HEK293T (cell line): ENCODE measurements around the gene TIMM50.
"Not testable (repeated sequence)": the region's sequence is repeated elsewhere in the genome, so short reads cannot be mapped to it uniquely, and the experiment has no call there.

Experiments used
- CTCF ChIA-PET: fragments of 350-600 bp; formaldehyde crosslinking; extraction: SDS; loops from one replicate; lab custom pipeline; 2021; ENCODE audit warnings: antibody characterized with exemption, inconsistent platforms; lab: Yijun Ruan, JAX
- POLR2A ChIA-PET: fragments of 350-600 bp; formaldehyde crosslinking; extraction: SDS; loops from one replicate; lab custom pipeline; 2020; ENCODE audit warnings: antibody characterized with exemption, inconsistent platforms; lab: Yijun Ruan, JAX
- DNase-seq: peaks from one replicate; pipeline ENCODE4 v3.0.0; 2012; ENCODE audit warnings: mixed read lengths; ENCODE audit errors: extremely low spot score
- ARNT ChIP-seq: fragments of 450-650 bp; IDR thresholded peaks from 2 replicates; pipeline ENCODE4 v1.6.1; 2017; ENCODE audit warnings: mild to moderate bottlenecking
- BHLHE40 ChIP-seq: fragments of 450-650 bp; IDR thresholded peaks from 2 replicates; pipeline ENCODE4 v1.6.1; 2016; ENCODE audit warnings: mild to moderate bottlenecking, moderate library complexity, borderline replicate concordance
- CTBP1 ChIP-seq: fragments of 450-650 bp; IDR thresholded peaks from 2 replicates; pipeline ENCODE4 v1.6.1; 2016; ENCODE audit warnings: borderline replicate concordance
- ELF4 ChIP-seq: fragments of 450-650 bp; IDR thresholded peaks from 2 replicates; pipeline ENCODE4 v1.6.1; 2017; ENCODE audit warnings: antibody characterized with exemption
- FOXA1 ChIP-seq: fragments of 450-650 bp; IDR thresholded peaks from 2 replicates; pipeline ENCODE4 v1.6.1; 2016; ENCODE audit warnings: mild to moderate bottlenecking
- FOXK2 ChIP-seq: fragments of 450-650 bp; IDR thresholded peaks from 2 replicates; pipeline ENCODE4 v1.6.1; 2016; ENCODE audit warnings: mild to moderate bottlenecking
- FOXM1 ChIP-seq: fragments of 450-650 bp; IDR thresholded peaks from 2 replicates; pipeline ENCODE4 v1.6.1; 2017; ENCODE audit warnings: mild to moderate bottlenecking, borderline replicate concordance
- HDGF ChIP-seq: fragments of 450-650 bp; IDR thresholded peaks from 2 replicates; pipeline ENCODE4 v1.6.1; 2017; ENCODE audit warnings: antibody characterized with exemption, borderline replicate concordance
- L3MBTL2 ChIP-seq: fragments of 450-650 bp; conservative IDR thresholded peaks from 2 replicates; pipeline ENCODE4 v1.6.1; 2016; ENCODE audit warnings: mild to moderate bottlenecking
- LEF1 ChIP-seq: fragments of 450-650 bp; IDR thresholded peaks from 2 replicates; pipeline ENCODE4 v1.6.1; 2017; ENCODE audit warnings: mild to moderate bottlenecking, borderline replicate concordance
- NFRKB ChIP-seq: fragments of 450-650 bp; IDR thresholded peaks from 2 replicates; pipeline ENCODE4 v1.6.1; 2016; ENCODE audit warnings: mild to moderate bottlenecking, moderate library complexity
- SP1 ChIP-seq: fragments of 450-650 bp; IDR thresholded peaks from 2 replicates; pipeline ENCODE4 v1.6.1; 2017
- SUZ12 ChIP-seq: fragments of 450-650 bp; IDR thresholded peaks from 2 replicates; pipeline ENCODE4 v1.6.1; 2016; ENCODE audit warnings: mild to moderate bottlenecking
- TARDBP ChIP-seq: fragments of 450-650 bp; IDR thresholded peaks from 2 replicates; pipeline ENCODE4 v1.6.1; 2016
- ZNF384 ChIP-seq: fragments of 450-650 bp; IDR thresholded peaks from 2 replicates; pipeline ENCODE4 v1.6.1; 2016
- TF ChIP-seq, protein P1 (sequence below): fragments of 450-650 bp; IDR thresholded peaks from 2 replicates; pipeline ENCODE4 v1.6.1; 2016

The TIMM50 gene

DNA sequence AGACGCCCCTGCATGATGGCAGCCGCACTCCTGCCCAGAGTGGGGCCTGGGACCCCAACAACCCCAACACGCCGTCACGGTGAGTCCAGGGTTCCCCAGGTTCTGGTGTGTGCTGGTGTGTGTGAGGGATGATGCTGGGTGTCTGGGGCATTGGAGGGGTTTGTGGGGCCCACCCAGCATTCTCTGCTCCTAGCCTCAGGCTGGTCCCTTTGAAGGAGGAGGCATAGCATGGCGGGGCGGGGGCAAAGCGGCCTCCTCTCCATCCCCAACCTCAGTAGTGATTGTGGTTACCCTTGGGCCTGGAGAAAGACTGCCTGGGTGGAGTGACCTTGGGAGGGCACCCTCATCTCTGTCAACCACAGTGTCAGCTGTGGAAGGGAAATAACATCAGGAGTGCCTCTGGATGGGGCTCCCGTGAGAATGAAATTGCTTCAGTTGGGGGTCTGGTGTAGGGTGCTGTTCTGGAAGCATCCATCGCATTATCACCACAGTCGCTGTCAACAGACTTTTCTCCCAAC is 7.1 kb upstream of the TIMM50 start:
- TF ChIP-seq ARNT (no peak), HDGF (no peak), TARDBP (no peak), FOXM1 (no peak), NFRKB (no peak), FOXA1 (no peak), ELF4 (no peak), ZNF384 (no peak), SUZ12 (no peak), BHLHE40 (no peak), SP1 (no peak), CTBP1 (no peak), LEF1 (no peak), L3MBTL2 (no peak), FOXK2 (no peak)
- TF ChIP-seq, protein P1, sequence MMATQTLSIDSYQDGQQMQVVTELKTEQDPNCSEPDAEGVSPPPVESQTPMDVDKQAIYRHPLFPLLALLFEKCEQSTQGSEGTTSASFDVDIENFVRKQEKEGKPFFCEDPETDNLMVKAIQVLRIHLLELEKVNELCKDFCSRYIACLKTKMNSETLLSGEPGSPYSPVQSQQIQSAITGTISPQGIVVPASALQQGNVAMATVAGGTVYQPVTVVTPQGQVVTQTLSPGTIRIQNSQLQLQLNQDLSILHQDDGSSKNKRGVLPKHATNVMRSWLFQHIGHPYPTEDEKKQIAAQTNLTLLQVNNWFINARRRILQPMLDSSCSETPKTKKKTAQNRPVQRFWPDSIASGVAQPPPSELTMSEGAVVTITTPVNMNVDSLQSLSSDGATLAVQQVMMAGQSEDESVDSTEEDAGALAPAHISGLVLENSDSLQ, result no peak
- ChIA-PET CTCF (interaction anchor here (0.9 to 1.3 kb wide), 5 partner anchors 8 to 59 kb away, joined by 3 to 9 read pairs (median 4); partner anchors contain the start of gene EID2B), POLR2A (interaction anchor here (1.3 kb wide), 1 partner anchor 59 kb away, joined by 9 read pairs; the partner anchor contains the start of gene EID2B)
- no peak for DNase-seq

DNA sequence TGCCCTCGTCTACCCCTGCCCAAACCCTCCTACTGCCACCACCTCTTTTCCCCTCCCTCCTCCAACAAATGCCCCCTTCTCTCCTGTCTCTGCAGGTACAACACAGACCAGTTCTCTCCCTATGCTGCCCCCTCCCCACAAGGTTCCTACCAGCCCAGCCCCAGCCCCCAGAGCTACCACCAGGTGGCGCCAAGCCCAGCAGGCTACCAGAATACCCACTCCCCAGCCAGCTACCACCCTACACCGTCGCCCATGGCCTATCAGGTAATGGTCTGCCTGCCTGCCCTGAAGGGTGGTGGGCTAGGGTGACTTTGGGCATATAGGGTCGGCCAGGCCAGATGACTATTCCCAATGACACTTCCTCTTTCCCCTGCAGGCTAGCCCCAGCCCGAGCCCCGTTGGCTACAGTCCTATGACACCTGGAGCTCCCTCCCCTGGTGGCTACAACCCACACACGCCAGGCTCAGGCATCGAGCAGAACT is 6.5 kb upstream of the TIMM50 start:
- CTCF ChIA-PET, result interaction anchor here (0.8 to 1.3 kb wide), 9 partner anchors 8 to 60 kb away, joined by 3 to 9 read pairs (median 4); partner anchors contain the start of genes EID2B and SUPT5H
- peak; percentile 82 for DNase-seq
- TF ChIP-seq HDGF (0 out of 2 replicates have a peak, but pooled peaks have one; percentile 62), ZNF384 (no peak)
- POLR2A ChIA-PET, result interaction anchor here (0.6 to 2.0 kb wide), 4 partner anchors 39 to 592 kb away, joined by 3 to 12 read pairs (median 6); partner anchors contain the start of genes EID2B and RPS16

DNA sequence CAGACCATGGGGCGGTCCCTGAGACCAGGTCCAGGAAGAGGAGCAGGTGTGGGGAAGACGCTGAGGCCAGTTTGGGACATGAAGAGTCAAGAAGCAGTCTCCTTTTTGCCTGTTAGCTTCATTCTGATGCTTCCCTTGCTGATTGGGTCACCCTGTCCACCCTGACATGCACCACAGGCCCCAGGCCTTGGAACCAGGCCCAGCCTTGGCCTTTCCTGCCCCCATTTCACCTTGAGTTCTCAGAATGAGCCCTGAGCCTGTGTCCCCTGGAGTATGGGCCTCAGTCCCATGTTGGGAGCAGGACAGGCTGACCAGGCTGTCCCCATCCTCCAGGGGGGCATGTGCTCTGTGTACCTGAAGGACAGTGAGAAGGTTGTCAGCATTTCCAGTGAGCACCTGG is 4.9 kb upstream of the TIMM50 start:
- no peak for DNase-seq
- ChIA-PET CTCF (interaction anchor here (0.9 to 2.0 kb wide), 2 partner anchors 57 to 61 kb away, joined by 3 to 9 read pairs; partner anchors contain the start of gene EID2B), POLR2A (interaction anchor here (1.0 to 2.0 kb wide), 2 partner anchors 32 to 40 kb away, joined by 3 to 12 read pairs; partner anchors contain the start of gene RPS16)
- TF ChIP-seq LEF1 (no peak), SP1 (no peak), BHLHE40 (no peak), TARDBP (no peak), ZNF384 (no peak)

DNA sequence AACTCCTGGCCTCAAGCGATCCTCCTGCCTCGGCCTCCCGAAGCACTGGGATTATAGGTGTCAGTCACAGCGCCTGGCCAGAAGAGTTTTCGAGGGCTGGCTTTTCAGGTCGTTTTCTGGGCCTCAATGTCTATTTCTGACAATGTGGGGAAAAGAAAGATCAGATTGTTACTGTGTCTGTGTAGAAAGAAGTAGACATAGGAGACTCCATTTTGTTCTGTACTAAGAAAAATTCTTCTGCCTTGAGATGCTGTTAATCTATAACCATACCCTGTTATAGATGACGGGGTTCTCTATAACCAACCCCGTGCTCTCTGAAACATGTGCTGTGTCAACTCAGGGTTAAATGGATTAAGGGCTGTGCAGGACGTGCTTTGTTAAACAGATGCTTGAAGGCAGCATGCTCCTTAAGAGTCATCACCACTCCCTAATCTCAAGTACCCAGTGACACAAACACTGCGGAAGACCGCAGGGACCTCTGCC is 1.3 kb upstream of the TIMM50 start:
- DNase-seq, CTCF ChIA-PET, POLR2A ChIA-PET: not testable (repeated sequence)

DNA sequence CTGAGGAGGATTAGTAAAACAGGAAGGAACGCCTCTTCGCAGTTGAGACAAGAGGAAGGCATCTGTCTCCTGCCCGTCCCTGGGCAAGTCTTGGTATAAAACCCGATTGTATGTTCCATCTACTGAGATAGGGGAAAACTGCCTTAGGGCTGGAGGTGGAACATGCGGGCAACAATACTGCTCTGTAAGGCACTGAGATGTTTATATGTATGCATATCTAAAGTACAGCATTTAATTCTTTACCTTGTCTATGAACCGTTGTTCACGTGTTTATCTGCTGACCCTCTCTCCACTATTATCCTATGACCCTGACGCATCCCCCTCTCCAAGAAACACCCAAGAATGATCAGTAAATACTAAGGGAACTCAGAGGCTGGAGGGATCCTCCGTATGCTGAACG is 722 bp upstream of the TIMM50 start:
- DNase-seq, result no peak
- ChIA-PET CTCF (no interaction called here), POLR2A (interaction anchor here (0.6 to 2.6 kb wide), 12 partner anchors 8 to 53 kb away, joined by 3 to 11 read pairs (median 5); partner anchors contain the start of genes DLL3, EID2B, RPS16 and SUPT5H)
- TF ChIP-seq L3MBTL2 (no peak), ZNF384 (no peak), BHLHE40 (no peak)
- TF ChIP-seq, protein P1, result no peak

DNA sequence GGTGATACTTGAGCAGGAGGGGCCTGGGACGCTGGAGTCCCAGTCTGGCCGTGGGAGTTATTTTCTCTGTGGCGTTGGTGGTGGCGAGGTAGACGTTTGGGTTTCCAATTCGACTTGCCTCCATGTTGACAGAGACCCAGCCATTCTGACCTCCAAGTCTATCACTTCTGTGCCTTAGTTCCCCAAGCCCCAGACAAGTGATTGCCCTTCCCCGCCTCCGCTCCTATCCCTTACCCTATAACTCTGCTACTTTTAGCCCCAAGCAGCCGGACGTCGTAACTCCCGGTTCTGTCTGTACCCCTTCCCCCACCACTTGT is 549 bp downstream of the TIMM50 start:
- POLR2A ChIA-PET, result interaction anchor here (1.0 to 2.6 kb wide), 8 partner anchors 9 to 51 kb away, joined by 4 to 11 read pairs (median 6); partner anchors contain the start of genes DLL3, EID2B, RPS16 and SUPT5H
- CTCF ChIA-PET, result no interaction called here
- no peak for DNase-seq
- TF ChIP-seq, protein P1, result no peak
- TF ChIP-seq NFRKB, result no peak
- TF ChIP-seq FOXK2, result no peak
- TF ChIP-seq SP1, result no peak
- TF ChIP-seq LEF1, result no peak
- no peak for TF ChIP-seq SUZ12
- TF ChIP-seq TARDBP, result no peak
- TF ChIP-seq BHLHE40, result no peak
- no peak for TF ChIP-seq FOXA1
- no peak for TF ChIP-seq ZNF384
- no peak for TF ChIP-seq ELF4
- no peak for TF ChIP-seq ARNT
- TF ChIP-seq FOXM1, result no peak
- TF ChIP-seq HDGF, result no peak
- no peak for TF ChIP-seq CTBP1
- no peak for TF ChIP-seq L3MBTL2

DNA sequence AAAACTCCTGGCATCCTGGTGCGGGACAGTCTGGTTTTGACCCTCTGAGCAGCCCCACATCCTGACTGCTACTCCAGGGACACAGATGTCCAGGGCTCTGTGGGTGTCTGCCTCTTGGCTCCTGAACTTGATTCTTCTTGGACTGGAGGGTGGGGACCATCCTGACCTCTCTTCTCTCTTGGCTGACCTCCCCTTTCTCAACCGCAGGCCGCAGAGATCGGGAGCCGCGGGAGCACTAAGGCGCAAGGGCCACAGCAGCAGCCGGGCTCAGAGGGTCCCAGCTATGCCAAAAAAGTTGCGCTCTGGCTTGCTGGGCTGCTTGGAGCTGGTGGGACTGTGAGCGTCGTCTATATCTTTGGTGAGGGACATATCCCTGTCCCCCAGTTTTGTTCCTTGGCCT is 1.0 kb downstream of the TIMM50 start:
- no peak for DNase-seq
- ChIA-PET POLR2A (interaction anchor here (1.4 to 2.6 kb wide), 3 partner anchors 14 to 46 kb away, joined by 7 to 11 read pairs (median 11); partner anchors contain the start of genes DLL3 and RPS16), CTCF (no interaction called here)
- no peak for TF ChIP-seq ELF4
